H1 (cell line): ENCODE results near the gene CPA4. TPM values are rescaled to one million over a fixed set of nuclear protein-coding genes. Genes with fewer than 3 reads are reported as not detected.

Experiments
- CTCF ChIA-PET: fragments of 300-600 bp; sonication (Branson Sonifier 250); formaldehyde crosslinking; loops from one replicate; lab custom pipeline; 2021; ENCODE audit not compliant: partially characterized antibody; lab: Charles Lee
- POLR2A ChIA-PET: fragments of 300-600 bp; sonication (Branson Sonifier 250); formaldehyde crosslinking; loops from one replicate; lab custom pipeline; 2021; ENCODE audit warnings: inconsistent platforms; ENCODE audit not compliant: partially characterized antibody; lab: Charles Lee
- DNase-seq, 2 experiments: peaks; one replicate each; pipeline versions ENCODE4 v3.0.0 to v3.0.0-alpha.2; 2010 to 2022; ENCODE audit warnings: low spot score in 2 of 2, low read depth in 1 of 2, mixed read lengths in 1 of 2
- FAIRE-seq: peaks from 2 replicates; lab custom pipeline; 2011; peaks lifted over from hg19 to GRCh38; lab: Jason Lieb, UNC
- H2AFZ ChIP-seq: 2 replicates; pipeline ENCODE4 v1.8.1; 2012; ENCODE audit warnings: low read length, inconsistent platforms
- H2AK5ac ChIP-seq: 2 replicates; pipeline ENCODE4 v1.6.1; 2013; ENCODE audit warnings: low read depth, low read length
- H2BK120ac ChIP-seq: replicated peaks from 2 replicates; pipeline ENCODE3; 2013; ENCODE audit warnings: low read depth, low read length, inconsistent platforms
- H2BK12ac ChIP-seq: 2 replicates; pipeline ENCODE4 v1.6.1; 2013; ENCODE audit warnings: low read depth, low read length
- H2BK15ac ChIP-seq: 2 replicates; pipeline ENCODE4 v1.6.1; 2013; ENCODE audit warnings: low read length
- H2BK20ac ChIP-seq: 2 replicates; pipeline ENCODE4 v1.6.1; 2013; ENCODE audit warnings: low read length
- H2BK5ac ChIP-seq: 2 replicates; pipeline ENCODE4 v1.6.1; 2013; ENCODE audit warnings: low read depth, low read length
- H3K14ac ChIP-seq: 2 replicates; pipeline ENCODE4 v1.6.1; 2013; ENCODE audit warnings: inconsistent platforms; ENCODE audit not compliant: insufficient read length
- H3K18ac ChIP-seq: 2 replicates; pipeline ENCODE4 v1.6.1; 2013; ENCODE audit warnings: low read length; ENCODE audit errors: extremely low read depth
- H3K23ac ChIP-seq: 2 replicates; pipeline ENCODE4 v1.6.1; 2013; ENCODE audit warnings: inconsistent platforms; ENCODE audit not compliant: insufficient read length
- H3K23me2 ChIP-seq: 2 replicates; pipeline ENCODE4 v1.6.1; 2013; ENCODE audit warnings: low read depth, low read length
- H3K27ac ChIP-seq: 2 replicates; pipeline ENCODE4 v1.6.1; 2011; ENCODE audit warnings: low read depth, low read length, inconsistent platforms
- H3K27me3 ChIP-seq, 4 experiments: replicated peaks in 1 of 4; 1 replicate in 1 of 4; 2 replicates in 3 of 4; pipeline versions ENCODE4 v1.6.1 to v1.8.1; 2011 to 2013; ENCODE audit warnings: low read length in 3 of 4, mild to moderate bottlenecking in 3 of 4, inconsistent platforms in 2 of 4, mixed read lengths in 2 of 4, moderate library complexity in 1 of 4; ENCODE audit not compliant: control insufficient read depth in 3 of 4, insufficient read depth in 3 of 4; ENCODE audit errors: extremely low read depth in 1 of 4
- H3K36me3 ChIP-seq, 4 experiments: 2 replicates each; pipeline versions ENCODE4 v1.6.1 to v1.8.1; 2011 to 2013; ENCODE audit warnings: mild to moderate bottlenecking in 4 of 4, low read length in 3 of 4, moderate library complexity in 2 of 4, control low read depth in 1 of 4, inconsistent platforms in 1 of 4; ENCODE audit not compliant: insufficient read depth in 4 of 4, control insufficient read depth in 2 of 4
- H3K4ac ChIP-seq: replicated peaks from 2 replicates; pipeline ENCODE3; 2013; ENCODE audit warnings: low read length, low read depth, mixed read lengths, inconsistent platforms; ENCODE audit not compliant: insufficient read length
- H3K4me1 ChIP-seq, 4 experiments: replicated peaks in 1 of 4; 1 replicate in 1 of 4; 2 replicates in 3 of 4; pipeline versions ENCODE4 v1.6.1 to v1.8.1; 2011 to 2013; ENCODE audit warnings: low read length in 3 of 4, inconsistent platforms in 2 of 4, mixed read lengths in 1 of 4; ENCODE audit not compliant: insufficient read depth in 4 of 4, control insufficient read depth in 3 of 4
- H3K4me2 ChIP-seq, 2 experiments: 2 replicates each; pipeline versions ENCODE4 v1.6.1 to v1.8.1; 2011 to 2013; ENCODE audit warnings: low read depth in 2 of 2, low read length in 2 of 2, control low read depth in 1 of 2, inconsistent platforms in 1 of 2, mild to moderate bottlenecking in 1 of 2; ENCODE audit not compliant: insufficient read depth in 1 of 2
- H3K4me3 ChIP-seq, 4 experiments: fragments of 200-600, 300-600 bp in 1 of 4; sonication (generic), shearing (Covaris generic), sonication (Bioruptor Twin) in 1 of 4; 2 replicates each; pipeline versions ENCODE4 v1.5.1 to v1.8.1; 2011 to 2016; ENCODE audit warnings: low read length in 4 of 4, low read depth in 3 of 4, control low read depth in 2 of 4, inconsistent platforms in 2 of 4, mild to moderate bottlenecking in 2 of 4, mixed read lengths in 1 of 4, moderate library complexity in 1 of 4; ENCODE audit not compliant: insufficient read depth in 2 of 4; ENCODE audit errors: extremely low read depth in 1 of 4
- H3K56ac ChIP-seq: replicated peaks from 2 replicates; pipeline ENCODE3; 2013; ENCODE audit warnings: low read depth, mild to moderate bottlenecking, mixed read lengths, low read length, inconsistent platforms; ENCODE audit not compliant: insufficient read length
- H3K79me1 ChIP-seq: 2 replicates; pipeline ENCODE4 v1.6.1; 2013; ENCODE audit warnings: low read depth, low read length, control low read depth
- H3K79me2 ChIP-seq, 2 experiments: 2 replicates each; pipeline versions ENCODE4 v1.6.1 to v1.8.1; 2012 to 2013; ENCODE audit warnings: low read length in 2 of 2, mild to moderate bottlenecking in 2 of 2, inconsistent platforms in 1 of 2; ENCODE audit not compliant: insufficient read depth in 2 of 2, control insufficient read depth in 1 of 2
- H3K9ac ChIP-seq, 4 experiments: replicated peaks in 1 of 4; 1 replicate in 1 of 4; 2 replicates in 3 of 4; pipeline versions ENCODE4 v1.6.1 to v1.8.1; 2011 to 2013; ENCODE audit warnings: low read depth in 3 of 4, low read length in 3 of 4, control low read depth in 2 of 4, mild to moderate bottlenecking in 2 of 4, moderate library complexity in 2 of 4, inconsistent platforms in 1 of 4; ENCODE audit errors: extremely low read depth in 1 of 4
- H3K9me3 ChIP-seq, 2 experiments: 2 replicates each; pipeline versions ENCODE4 v1.6.1 to v1.8.1; 2012 to 2013; ENCODE audit warnings: mild to moderate bottlenecking in 2 of 2, moderate library complexity in 2 of 2, control low read depth in 1 of 2, inconsistent platforms in 1 of 2, low read depth in 1 of 2, low read length in 1 of 2, mixed read lengths in 1 of 2; ENCODE audit not compliant: insufficient read depth in 2 of 2
- H4K20me1 ChIP-seq, 2 experiments: replicated peaks in 1 of 2; 2 replicates each; pipeline versions ENCODE3 to v1.8.1; 2011 to 2013; ENCODE audit warnings: inconsistent platforms in 2 of 2, low read length in 2 of 2, mild to moderate bottlenecking in 1 of 2; ENCODE audit not compliant: insufficient read depth in 2 of 2, control insufficient read depth in 1 of 2
- H4K5ac ChIP-seq: 2 replicates; pipeline ENCODE4 v1.6.1; 2013; ENCODE audit warnings: low read length, low read depth, mixed read lengths, inconsistent platforms; ENCODE audit not compliant: insufficient read length
- H4K8ac ChIP-seq: 2 replicates; pipeline ENCODE4 v1.8.0; 2013; ENCODE audit warnings: mild to moderate bottlenecking, moderate library complexity, low read length, inconsistent platforms; ENCODE audit not compliant: insufficient read depth; ENCODE audit errors: extremely low read depth
- H4K91ac ChIP-seq: replicated peaks from 2 replicates; pipeline ENCODE3; 2013; ENCODE audit warnings: low read length, mixed read lengths, inconsistent platforms; ENCODE audit not compliant: insufficient read length
- CEBPB ChIP-seq: IDR thresholded peaks from 2 replicates; pipeline ENCODE4 v1.6.1; 2012; ENCODE audit warnings: low read depth, low read length
- CHD1 ChIP-seq: IDR thresholded peaks from 2 replicates; pipeline ENCODE4 v1.6.1; 2012; ENCODE audit warnings: low read depth, low read length, improper control_type of control experiment
- CREB1 ChIP-seq: IDR thresholded peaks from 2 replicates; pipeline ENCODE4 v1.6.1; 2012; ENCODE audit warnings: inconsistent platforms
- GTF2F1 ChIP-seq: IDR thresholded peaks from 2 replicates; pipeline ENCODE4 v1.6.1; 2012; ENCODE audit warnings: low read depth, low read length, improper control_type of control experiment, borderline replicate concordance
- MAFK ChIP-seq: IDR thresholded peaks from 2 replicates; pipeline ENCODE4 v1.6.1; 2012; ENCODE audit warnings: low read depth, mild to moderate bottlenecking, improper control_type of control experiment, low read length
- SAP30 ChIP-seq: fragments of 300-600 bp; sonication (generic); IDR thresholded peaks from 2 replicates; pipeline ENCODE4 v1.7.1; 2012; ENCODE audit warnings: low read length, moderate library complexity, mild to moderate bottlenecking, inconsistent platforms; ENCODE audit not compliant: insufficient read depth, insufficient replicate concordance
- SIN3A ChIP-seq, 2 experiments: IDR thresholded peaks in 1 of 2; conservative IDR thresholded peaks in 1 of 2; 2 replicates each; pipeline ENCODE4 v1.6.1; 2011 to 2012; ENCODE audit warnings: low read length in 2 of 2, improper control_type of control experiment in 1 of 2, low read depth in 1 of 2, mild to moderate bottlenecking in 1 of 2
- SIX5 ChIP-seq: IDR thresholded peaks from 2 replicates; pipeline ENCODE4 v1.6.1; 2011; ENCODE audit warnings: mild to moderate bottlenecking, low read depth, low read length
- SRF ChIP-seq: IDR thresholded peaks from 2 replicates; pipeline ENCODE4 v1.6.1; 2011; ENCODE audit warnings: mild to moderate bottlenecking, low read depth, low read length, moderate library complexity
- USF2 ChIP-seq: IDR thresholded peaks from 2 replicates; pipeline ENCODE4 v1.6.1; 2011; ENCODE audit warnings: low read length, improper control_type of control experiment
- YY1 ChIP-seq: IDR thresholded peaks from 2 replicates; pipeline ENCODE4 v1.6.1; 2011; ENCODE audit warnings: low read depth, mild to moderate bottlenecking, low read length
- ZNF274 ChIP-seq: IDR thresholded peaks from 2 replicates; pipeline ENCODE4 v1.7.0; 2012; ENCODE audit warnings: low read length, borderline replicate concordance; ENCODE audit errors: extremely low read depth
- WGBS, 2 experiments: shearing (Covaris generic) in 1 of 2; methylation state at CpG; one replicate each; pipeline versions ENCODE4 v1.1.6 to v1.1.7; 2013 to 2015; ENCODE audit warnings: low lambda C conversion rate in 2 of 2, mixed read lengths in 2 of 2, inconsistent platforms in 1 of 2, low coverage in 1 of 2, missing lambda C conversion rate in 1 of 2; ENCODE audit not compliant: insufficient replicate concordance in 2 of 2, insufficient coverage in 1 of 2, insufficient read length in 1 of 2; ENCODE audit errors: extremely low coverage in 1 of 2, missing lambda C conversion rate in 1 of 2; 5-methylcytosine and 5-hydroxymethylcytosine counted together
- polyA plus RNA-seq, 7 experiments: library from polyadenylated mRNA; depleted of rRNA in 3 of 7; stranded (reverse) in 5 of 7; unstranded in 2 of 7; fragments of >200 nt in 5 of 7; fragments of 200-250 nt in 2 of 7; gene quantifications; 1 replicate in 5 of 7; 2 replicates in 1 of 7; 4 replicates in 1 of 7; pipeline versions ENCODE4 v1.2.1 to v1.2.3, GENCODE V29; 2011 to 2013; ENCODE audit warnings: missing spikeins in 2 of 7, mixed read lengths in 2 of 7
- total RNA-seq: library from RNA; stranded (reverse); fragmentation: NEBNext Ultra II Directional; extraction: Animal tissue kit (Norgen Biotek cat#: 25700); gene quantifications from 2 replicates; pipeline ENCODE4 v1.2.1, GENCODE V29; 2021

The CPA4 gene
- total and polyA plus RNA-seq, 2 of the 8 experiments (the other 6 are each of a cell fraction or from before 2014, with no cell fraction given), result 0.03 TPM; not detected in 1

GRCh38 chr7:130297628-130298543, 4.9 kb downstream of the CPA4 start:
- H4K8ac ChIP-seq, result no peak overlapping the region
- H3K14ac ChIP-seq, result no peak overlapping the region
- WGBS, 2 experiments, result 94% methylated on average over 18 of the region's 20 CpGs; no CpG with 5 or more reads in 1 of the 2 experiments
- no peak overlapping the region for H4K91ac ChIP-seq
- H2BK15ac ChIP-seq, result no peak overlapping the region
- no peak overlapping the region for H2BK120ac ChIP-seq
- no peak overlapping the region for H2AFZ ChIP-seq
- no peak overlapping the region for H2AK5ac ChIP-seq
- DNase-seq (no peak), FAIRE-seq (no peak)
- CTCF ChIA-PET, result interaction anchor here (0.7 to 1.5 kb wide), 6 partner anchors 9 to 55 kb away, joined by 3 to 5 read pairs (median 4); no protein-coding TSS in a partner anchor
- no peaks in the 10 kb centered on the region for H3K79me2 ChIP-seq
- no peak overlapping the region for H3K56ac ChIP-seq
- no peak overlapping the region for H4K5ac ChIP-seq
- no peak overlapping the region for H3K4ac ChIP-seq
- no peaks in the 10 kb centered on the region for H3K4me1 ChIP-seq
- no peaks in the 10 kb centered on the region for H3K9me3 ChIP-seq
- H3K23ac ChIP-seq, result no peak overlapping the region
- no peaks in the 10 kb centered on the region for H3K23me2 ChIP-seq
- H2BK20ac ChIP-seq, result no peak overlapping the region
- no peak overlapping the region for H3K27ac ChIP-seq
- H3K9ac ChIP-seq, result no peak overlapping the region
- no peaks in the 10 kb centered on the region for H4K20me1 ChIP-seq
- no peak overlapping the region for H2BK5ac ChIP-seq
- no peak overlapping the region for H3K4me2 ChIP-seq
- H3K36me3 ChIP-seq, result no peaks in the 10 kb centered on the region
- H2BK12ac ChIP-seq, result no peak overlapping the region
- H3K79me1 ChIP-seq, result no peaks in the 10 kb centered on the region
- POLR2A ChIA-PET, result no interaction called here
- no peak overlapping the region for H3K4me3 ChIP-seq
- H3K18ac ChIP-seq, result no peak overlapping the region
- H3K27me3 ChIP-seq, result no peaks in the 10 kb centered on the region
- TF ChIP-seq CHD1 (no peak), CREB1 (no peak), GTF2F1 (no peak), USF2 (no peak), SIN3A (conservative IDR thresholded peaks at IDR 0.05 in 1 of 2, IDR thresholded peaks at IDR 0.05 in 1 of 2; ENCODE audit: low read depth in 1 of 2, low read length in 2 of 2) (no peak), SIX5 (no peak), CEBPB (no peak), MAFK (no peak), ZNF274 (no peak), SAP30 (no peak), YY1 (no peak), SRF (no peak)
